Measurements from ENCODE around the gene RALA.

Gene RALA

DNA sequence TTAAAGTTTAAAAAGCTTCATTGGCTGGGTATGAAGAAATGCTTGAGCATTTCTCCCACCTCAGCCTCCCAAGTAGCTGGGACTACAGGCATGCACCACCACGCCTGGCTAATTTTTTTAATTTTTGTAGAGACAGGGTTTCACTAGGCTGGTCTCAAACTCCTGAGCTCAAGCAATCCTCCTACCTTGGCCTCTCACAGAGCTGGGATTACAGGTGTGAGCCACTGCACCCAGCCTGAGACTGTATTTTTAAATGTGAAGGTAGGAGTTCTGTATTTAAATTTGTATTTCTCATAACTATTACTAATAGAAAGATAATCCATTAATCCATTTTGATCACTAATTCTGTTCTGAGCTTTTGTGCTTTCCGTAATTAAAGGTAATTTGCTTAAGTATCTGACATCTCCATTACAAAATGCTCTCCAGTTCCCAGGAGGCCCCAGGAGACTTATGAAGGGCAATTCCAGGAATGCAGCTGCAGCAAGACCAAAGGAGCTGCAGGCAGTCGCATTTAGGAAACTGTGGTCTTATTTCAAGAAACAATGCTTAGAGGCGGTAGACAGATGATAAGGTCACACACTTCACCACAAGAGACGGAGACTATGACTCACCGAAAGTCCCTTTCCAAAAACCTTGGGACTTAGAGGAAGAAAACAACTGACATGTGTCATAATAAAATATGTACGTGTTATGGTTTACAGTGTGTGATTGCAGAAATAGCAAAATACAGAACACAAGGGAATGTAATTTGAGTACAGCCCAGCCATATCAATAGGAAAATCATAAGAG lies 33.9 kb upstream of the RALA start:
- TF ChIP-seq SPI1 (IDR thresholded peaks at IDR 0.05; ENCODE audit: low read depth, low read length) (no peak), PAX5 (IDR thresholded peaks at IDR 0.05; ENCODE audit: insufficient read depth, low read length, severe bottlenecking) (no peak)
- FAIRE-seq (peak; percentile 79), DNase-seq (ENCODE audit: insufficient read length, low spot score) (no peak)

DNA sequence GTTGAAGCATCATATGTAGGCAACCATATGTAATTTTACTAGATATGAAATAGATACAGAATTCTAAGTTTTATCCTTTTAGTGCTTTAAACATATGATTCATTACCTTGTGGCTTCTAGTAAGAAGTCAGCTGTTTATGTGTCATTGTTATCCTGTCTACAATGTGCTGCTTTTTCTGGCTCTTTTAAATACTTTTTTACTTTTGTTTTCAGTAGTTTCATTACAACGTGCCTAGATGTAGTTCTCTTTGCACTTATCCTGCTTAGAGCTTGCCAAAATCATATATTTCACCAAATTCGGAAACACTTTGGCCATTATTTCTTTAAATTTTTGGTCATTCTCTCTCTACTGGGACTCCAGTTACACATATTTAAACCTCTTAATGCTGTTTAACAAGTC lies 30.8 kb upstream of the RALA start:
- TF ChIP-seq POU2F2 (IDR thresholded peaks at IDR 0.05; ENCODE audit: low read depth, low read length), result no peak
- no peak for TF ChIP-seq PAX5 (IDR thresholded peaks at IDR 0.05; ENCODE audit: insufficient read depth, low read length, severe bottlenecking)
- no peak for TF ChIP-seq SPI1 (IDR thresholded peaks at IDR 0.05; ENCODE audit: low read depth, low read length)
- no peak for TF ChIP-seq TAF1 (IDR thresholded peaks at IDR 0.05; ENCODE audit: low read depth, low read length)
- TF ChIP-seq POLR2A (IDR thresholded peaks at IDR 0.05; ENCODE audit: low read depth, low read length), result no peak
- TF ChIP-seq POLR2AphosphoS5 (IDR thresholded peaks at IDR 0.05; ENCODE audit: low read depth, low read length), result no peak
- FAIRE-seq (no peak), DNase-seq (ENCODE audit: insufficient read length, low spot score) (no peak)

DNA sequence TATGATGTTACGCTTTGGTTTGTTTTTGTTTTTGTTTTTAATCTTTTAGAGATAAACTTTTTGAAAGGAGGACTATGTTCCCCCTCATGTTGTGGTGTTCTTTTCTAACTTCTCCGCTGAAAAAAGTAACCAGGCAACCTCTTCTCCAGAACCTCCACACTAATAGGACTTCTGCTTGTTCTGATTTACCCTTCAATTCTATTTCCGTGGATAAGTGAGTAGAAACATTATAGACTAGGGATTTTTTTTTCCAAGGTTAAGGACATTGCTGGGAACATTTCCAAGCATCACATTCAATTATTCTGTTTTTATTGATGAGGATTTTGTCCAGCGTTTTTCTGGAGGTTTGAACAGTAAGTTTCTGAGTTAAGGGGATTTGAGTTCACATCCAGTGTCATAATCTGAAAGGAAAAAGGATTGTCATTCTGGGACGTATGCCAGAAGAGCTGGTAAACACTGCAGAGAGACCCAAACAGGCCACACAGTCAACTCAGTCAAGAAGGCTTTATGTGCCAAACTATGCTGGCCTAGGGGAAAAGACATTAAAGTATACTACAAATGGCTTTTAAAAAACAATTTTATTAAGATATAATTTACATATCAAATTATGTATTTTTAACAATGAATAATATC lies 28.3 kb upstream of the RALA start:
- no peak for FAIRE-seq
- DNase-seq (ENCODE audit: insufficient read length, low spot score), result no peak

DNA sequence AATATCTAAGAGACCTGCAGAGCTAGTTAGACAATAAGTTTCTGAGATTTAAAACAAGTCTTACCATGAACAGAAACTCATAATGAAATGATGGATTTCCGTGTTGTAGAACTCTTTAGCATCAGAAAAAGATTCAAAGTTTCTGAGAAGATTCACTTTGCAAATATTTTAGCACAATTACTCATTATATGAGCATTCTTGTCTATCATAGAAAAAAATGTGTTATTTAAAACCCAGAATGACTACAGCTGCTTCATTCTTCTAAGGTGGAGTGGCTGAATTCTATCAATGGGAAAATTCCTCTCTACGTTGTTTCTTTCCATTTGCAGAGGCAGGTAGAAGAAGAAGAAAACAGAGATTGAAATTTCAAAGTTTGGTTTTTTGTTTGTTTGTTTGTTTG lies 21.0 kb upstream of the RALA start:
- FAIRE-seq, result no peak

More for the DNA sequence above, 28.3 kb upstream of the RALA start:
- no peak for TF ChIP-seq POLR2AphosphoS5 (IDR thresholded peaks at IDR 0.05; ENCODE audit: low read depth, low read length)

DNA sequence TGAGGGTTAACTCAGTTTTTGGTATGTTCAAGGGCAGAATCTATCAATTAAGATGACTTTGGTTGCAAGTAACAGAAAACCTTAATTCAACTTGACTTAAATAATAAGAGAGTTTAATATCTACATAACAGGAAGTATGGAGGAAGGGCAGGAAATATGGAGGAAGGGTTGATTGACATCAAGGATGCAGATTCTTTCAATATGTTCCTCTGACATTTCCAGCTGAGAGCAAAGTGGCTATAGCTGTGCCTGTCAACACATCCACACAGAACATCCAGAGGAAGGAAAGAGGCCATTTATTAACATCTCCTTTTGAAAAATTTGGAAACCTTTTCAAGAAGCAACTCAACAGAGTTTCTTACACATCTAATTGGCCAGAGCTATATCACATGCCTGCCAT lies 19.4 kb upstream of the RALA start:
- TF ChIP-seq TAF1 (IDR thresholded peaks at IDR 0.05; ENCODE audit: low read depth, low read length) (no peak), POU2F2 (IDR thresholded peaks at IDR 0.05; ENCODE audit: low read depth, low read length) (no peak), POLR2AphosphoS5 (IDR thresholded peaks at IDR 0.05; ENCODE audit: low read depth, low read length) (no peak), PAX5 (IDR thresholded peaks at IDR 0.05; ENCODE audit: insufficient read depth, low read length, severe bottlenecking) (no peak), POLR2A (IDR thresholded peaks at IDR 0.05; ENCODE audit: low read depth, low read length) (no peak), SPI1 (IDR thresholded peaks at IDR 0.05; ENCODE audit: low read depth, low read length) (no peak)
- no peak for DNase-seq (ENCODE audit: insufficient read length, low spot score)
- no peak for FAIRE-seq

More for the DNA sequence above, 21.0 kb upstream of the RALA start:
- TF ChIP-seq POLR2A (IDR thresholded peaks at IDR 0.05; ENCODE audit: low read depth, low read length) (no peak), POLR2AphosphoS5 (IDR thresholded peaks at IDR 0.05; ENCODE audit: low read depth, low read length) (no peak), PAX5 (IDR thresholded peaks at IDR 0.05; ENCODE audit: insufficient read depth, low read length, severe bottlenecking) (no peak), POU2F2 (IDR thresholded peaks at IDR 0.05; ENCODE audit: low read depth, low read length) (no peak), TAF1 (IDR thresholded peaks at IDR 0.05; ENCODE audit: low read depth, low read length) (no peak), SPI1 (IDR thresholded peaks at IDR 0.05; ENCODE audit: low read depth, low read length) (no peak)
- no peak for DNase-seq (ENCODE audit: insufficient read length, low spot score)

DNA sequence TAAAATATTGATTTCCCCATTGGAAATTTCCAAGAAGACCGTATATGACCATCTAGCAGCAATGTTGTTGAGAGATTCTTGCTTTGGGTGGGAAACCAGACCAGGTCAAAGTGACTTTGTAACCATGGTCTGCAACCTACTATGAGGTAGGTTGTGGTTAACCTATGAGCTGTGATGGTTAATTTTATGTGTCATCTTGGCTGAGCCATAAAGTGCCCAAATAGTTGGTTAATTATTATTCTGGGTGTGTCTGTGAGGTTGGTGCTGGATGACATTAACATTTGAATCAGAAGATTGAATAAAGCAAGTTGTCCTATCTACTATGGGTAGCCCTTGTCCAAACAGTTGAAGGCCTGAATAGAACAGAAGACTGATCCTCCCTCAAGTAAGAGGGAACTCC lies 18.3 kb upstream of the RALA start:
- no peak for DNase-seq (ENCODE audit: insufficient read length, low spot score)
- no peak for FAIRE-seq
- TF ChIP-seq TAF1 (IDR thresholded peaks at IDR 0.05; ENCODE audit: low read depth, low read length) (no peak), POU2F2 (IDR thresholded peaks at IDR 0.05; ENCODE audit: low read depth, low read length) (no peak), SPI1 (IDR thresholded peaks at IDR 0.05; ENCODE audit: low read depth, low read length) (no peak), POLR2AphosphoS5 (IDR thresholded peaks at IDR 0.05; ENCODE audit: low read depth, low read length) (no peak), POLR2A (IDR thresholded peaks at IDR 0.05; ENCODE audit: low read depth, low read length) (no peak), PAX5 (IDR thresholded peaks at IDR 0.05; ENCODE audit: insufficient read depth, low read length, severe bottlenecking) (no peak)

DNA sequence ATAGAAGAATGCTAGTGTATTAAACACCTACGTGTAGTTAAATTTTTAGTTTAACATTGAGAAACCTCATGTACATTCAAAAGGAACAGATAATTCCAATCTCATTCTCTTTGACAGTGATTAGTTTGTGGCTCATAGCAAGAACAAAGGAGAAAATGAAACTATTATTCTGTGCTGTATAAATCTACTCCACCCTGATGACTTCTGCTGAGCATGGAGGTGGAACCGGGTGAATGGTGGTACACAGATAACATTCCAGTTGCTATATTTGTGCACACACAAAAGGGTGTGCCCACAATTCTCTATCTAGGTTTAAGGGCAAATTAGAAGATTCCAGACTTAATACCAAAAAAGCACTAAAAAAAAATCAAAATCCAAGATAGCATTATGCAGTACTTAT lies 17.0 kb upstream of the RALA start:
- FAIRE-seq, result no peak
- no peak for DNase-seq (ENCODE audit: insufficient read length, low spot score)
- TF ChIP-seq TAF1 (IDR thresholded peaks at IDR 0.05; ENCODE audit: low read depth, low read length) (no peak), SPI1 (IDR thresholded peaks at IDR 0.05; ENCODE audit: low read depth, low read length) (no peak), POU2F2 (IDR thresholded peaks at IDR 0.05; ENCODE audit: low read depth, low read length) (no peak), POLR2AphosphoS5 (IDR thresholded peaks at IDR 0.05; ENCODE audit: low read depth, low read length) (no peak), PAX5 (IDR thresholded peaks at IDR 0.05; ENCODE audit: insufficient read depth, low read length, severe bottlenecking) (no peak)

DNA sequence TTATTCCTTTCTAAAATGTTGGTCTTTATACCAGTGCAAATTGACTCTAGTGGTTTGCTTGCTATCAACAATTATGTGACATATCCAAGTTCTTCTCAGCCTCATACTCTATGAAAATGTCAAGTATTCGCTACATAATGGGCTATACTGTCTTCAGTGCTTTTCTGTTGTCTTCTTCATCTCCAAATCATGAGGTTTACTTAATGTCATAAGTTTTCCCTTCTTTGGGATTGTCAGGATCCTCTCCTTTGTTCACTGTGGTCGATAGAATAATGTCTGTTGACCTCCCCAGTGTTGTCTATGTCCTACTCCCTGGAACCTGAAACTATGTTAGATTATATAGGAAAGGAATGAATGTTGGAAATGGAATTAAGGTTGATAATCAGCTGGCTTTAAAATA lies 16.4 kb upstream of the RALA start:
- FAIRE-seq, result peak; percentile 5
- DNase-seq (ENCODE audit: insufficient read length, low spot score), result no peak
- TF ChIP-seq POLR2A (IDR thresholded peaks at IDR 0.05; ENCODE audit: low read depth, low read length), result no peak
- TF ChIP-seq POLR2AphosphoS5 (IDR thresholded peaks at IDR 0.05; ENCODE audit: low read depth, low read length), result no peak
- no peak for TF ChIP-seq POU2F2 (IDR thresholded peaks at IDR 0.05; ENCODE audit: low read depth, low read length)
- TF ChIP-seq SPI1 (IDR thresholded peaks at IDR 0.05; ENCODE audit: low read depth, low read length), result no peak
- TF ChIP-seq PAX5 (IDR thresholded peaks at IDR 0.05; ENCODE audit: insufficient read depth, low read length, severe bottlenecking), result no peak
- TF ChIP-seq TAF1 (IDR thresholded peaks at IDR 0.05; ENCODE audit: low read depth, low read length), result no peak

DNA sequence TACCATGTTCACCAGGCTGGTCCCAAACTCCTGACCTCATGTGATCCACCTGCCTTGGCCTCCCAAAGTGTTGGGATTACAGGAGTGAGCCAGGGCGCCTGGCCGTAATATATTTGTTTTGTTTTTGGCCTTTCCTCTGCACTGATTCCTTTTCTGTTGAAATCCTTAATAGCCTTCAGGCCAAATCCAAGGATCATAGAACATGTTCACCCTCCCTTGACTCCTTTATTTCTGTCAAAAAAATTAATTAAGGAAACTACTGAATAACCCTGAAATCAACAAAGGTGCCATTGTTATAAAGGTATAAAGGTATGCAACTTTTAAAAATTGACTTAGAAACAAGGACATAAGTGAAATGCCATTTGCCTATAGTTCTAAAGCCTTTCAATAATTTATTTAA lies 15.5 kb upstream of the RALA start:
- TF ChIP-seq POLR2A (IDR thresholded peaks at IDR 0.05; ENCODE audit: low read depth, low read length), result no peak
- TF ChIP-seq POU2F2 (IDR thresholded peaks at IDR 0.05; ENCODE audit: low read depth, low read length), result no peak
- no peak for TF ChIP-seq POLR2AphosphoS5 (IDR thresholded peaks at IDR 0.05; ENCODE audit: low read depth, low read length)
- no peak for TF ChIP-seq SPI1 (IDR thresholded peaks at IDR 0.05; ENCODE audit: low read depth, low read length)
- TF ChIP-seq PAX5 (IDR thresholded peaks at IDR 0.05; ENCODE audit: insufficient read depth, low read length, severe bottlenecking), result no peak
- no peak for TF ChIP-seq TAF1 (IDR thresholded peaks at IDR 0.05; ENCODE audit: low read depth, low read length)
- DNase-seq (ENCODE audit: insufficient read length, low spot score), result no peak
- FAIRE-seq, result no peak

DNA sequence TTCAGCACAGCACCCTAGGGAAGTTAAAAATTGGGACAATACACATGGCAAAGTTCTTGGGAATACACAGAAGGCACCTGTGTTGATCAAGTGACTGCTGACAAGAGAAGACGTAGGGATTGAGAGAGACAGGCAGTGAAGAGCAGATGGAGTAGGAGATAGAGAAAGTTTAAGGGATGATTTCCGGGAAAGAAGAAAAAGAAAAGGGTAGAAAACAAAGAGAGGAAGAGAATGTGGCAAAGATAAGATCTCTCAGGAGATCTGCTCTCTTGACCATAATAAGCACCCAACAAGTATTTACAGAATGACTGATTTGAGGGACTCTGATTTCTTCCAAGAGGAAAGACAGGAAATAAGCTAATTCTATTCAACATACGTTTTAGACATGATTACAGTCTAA lies 15.1 kb upstream of the RALA start:
- TF ChIP-seq PAX5 (IDR thresholded peaks at IDR 0.05; ENCODE audit: insufficient read depth, low read length, severe bottlenecking) (no peak), TAF1 (IDR thresholded peaks at IDR 0.05; ENCODE audit: low read depth, low read length) (no peak), SPI1 (IDR thresholded peaks at IDR 0.05; ENCODE audit: low read depth, low read length) (no peak), POLR2AphosphoS5 (IDR thresholded peaks at IDR 0.05; ENCODE audit: low read depth, low read length) (no peak), POLR2A (IDR thresholded peaks at IDR 0.05; ENCODE audit: low read depth, low read length) (no peak), POU2F2 (IDR thresholded peaks at IDR 0.05; ENCODE audit: low read depth, low read length) (no peak)
- DNase-seq (ENCODE audit: insufficient read length, low spot score), result no peak

More for the DNA sequence above, 15.1 kb upstream of the RALA start:
- FAIRE-seq, result no peak
